HG03575 (cell line): ENCODE data around the gene PLD1.
"Not testable (repeated sequence)": the region's sequence is repeated elsewhere in the genome, so short reads cannot be mapped to it uniquely, and the experiment has no call there.

Source experiments
- ATAC-seq: cut with Tn5 transposase; IDR thresholded peaks from one replicate; pipeline ENCODE4 v1.9.1; 2021; ENCODE audit not compliant: unreplicated experiment, insufficient number of reproducible peaks, low FRiP score; ENCODE audit errors: extremely low read depth

The PLD1 gene

GRCh38 chr3:171654809-171655208 lies 155.5 kb downstream of the PLD1 start:
- ATAC-seq = no peak

- ATAC-seq = no peak
Observed at GRCh38 chr3:171654326-171654725, 156.0 kb downstream of the PLD1 start.

GRCh38 chr3:171653701-171654100 lies 156.6 kb downstream of the PLD1 start:
- no peak for ATAC-seq

- no peak for ATAC-seq
Observed at GRCh38 chr3:171652932-171653331, 157.4 kb downstream of the PLD1 start.

GRCh38 chr3:171649911-171650592 lies 160.2 kb downstream of the PLD1 start:
- ATAC-seq = no peak

- no peak for ATAC-seq
Observed at GRCh38 chr3:171649267-171649666, 161.0 kb downstream of the PLD1 start.

- ATAC-seq = no peak
Observed at GRCh38 chr3:171648069-171648468, 162.2 kb downstream of the PLD1 start.

- no peak for ATAC-seq
Observed at GRCh38 chr3:171646357-171647133, 163.7 kb downstream of the PLD1 start.

GRCh38 chr3:171644681-171645080 lies 165.6 kb downstream of the PLD1 start:
- ATAC-seq = no peak

GRCh38 chr3:171643681-171644080 lies 166.6 kb downstream of the PLD1 start:
- ATAC-seq = no peak

GRCh38 chr3:171643033-171643432 lies 167.2 kb downstream of the PLD1 start:
- ATAC-seq = no peak

GRCh38 chr3:171640520-171641412 lies 169.5 kb downstream of the PLD1 start:
- ATAC-seq = no peak

- no peak for ATAC-seq
Observed at GRCh38 chr3:171636666-171637065, 173.6 kb downstream of the PLD1 start.

- ATAC-seq = no peak
Observed at GRCh38 chr3:171632766-171633165, 177.5 kb downstream of the PLD1 start.

- ATAC-seq = not testable (repeated sequence)
Observed at GRCh38 chr3:171626799-171627198, 183.5 kb downstream of the PLD1 start.

GRCh38 chr3:171622126-171622525 lies 188.2 kb downstream of the PLD1 start:
- no peak for ATAC-seq

- ATAC-seq = no peak
Observed at GRCh38 chr3:171620825-171621434, 189.4 kb downstream of the PLD1 start.

GRCh38 chr3:171616798-171617197 lies 193.5 kb downstream of the PLD1 start:
- ATAC-seq = no peak

- no peak for ATAC-seq
Observed at GRCh38 chr3:171615686-171616085, 194.6 kb downstream of the PLD1 start.
